GM21447 (cell line): ENCODE data around the gene DSCAM.
"Not testable (repeated sequence)": the region's sequence is repeated elsewhere in the genome, so short reads cannot be mapped to it uniquely, and the experiment has no call there.

ENCODE experiments used
- ATAC-seq: cut with Tn5 transposase; IDR thresholded peaks from one replicate; pipeline ENCODE4 v1.9.1; 2021; ENCODE audit not compliant: unreplicated experiment

The DSCAM gene

GRCh38 chr21:40472013-40472412 is 374.9 kb downstream of the DSCAM start:
- ATAC-seq: no peak

GRCh38 chr21:40471103-40471502 is 375.9 kb downstream of the DSCAM start:
- no peak for ATAC-seq

- no peak for ATAC-seq
These were observed 380.0 kb downstream of the DSCAM start for GRCh38 chr21:40466893-40467483.

GRCh38 chr21:40465382-40465781 is 381.6 kb downstream of the DSCAM start:
- no peak for ATAC-seq

GRCh38 chr21:40463176-40463575 is 383.8 kb downstream of the DSCAM start:
- ATAC-seq: no peak

- ATAC-seq: no peak
These were observed 385.9 kb downstream of the DSCAM start for GRCh38 chr21:40461008-40461407.

- ATAC-seq: no peak
These were observed 389.2 kb downstream of the DSCAM start for GRCh38 chr21:40457741-40458140.

GRCh38 chr21:40454057-40454456 is 392.9 kb downstream of the DSCAM start:
- no peak for ATAC-seq

GRCh38 chr21:40453183-40453582 is 393.8 kb downstream of the DSCAM start:
- no peak for ATAC-seq

- ATAC-seq: no peak
These were observed 394.4 kb downstream of the DSCAM start for GRCh38 chr21:40452548-40452947.

- no peak for ATAC-seq
These were observed 399.9 kb downstream of the DSCAM start for GRCh38 chr21:40447016-40447415.

- ATAC-seq: no peak
These were observed 401.5 kb downstream of the DSCAM start for GRCh38 chr21:40445349-40445921.

GRCh38 chr21:40439581-40439980 is 407.4 kb downstream of the DSCAM start:
- ATAC-seq: not testable (repeated sequence)

- no peak for ATAC-seq
These were observed 408.3 kb downstream of the DSCAM start for GRCh38 chr21:40438616-40439015.

- ATAC-seq: no peak
These were observed 410.7 kb downstream of the DSCAM start for GRCh38 chr21:40436261-40436660.

GRCh38 chr21:40433538-40433937 is 413.4 kb downstream of the DSCAM start:
- no peak for ATAC-seq

- no peak for ATAC-seq
These were observed 421.0 kb downstream of the DSCAM start for GRCh38 chr21:40425981-40426380.

- ATAC-seq: no peak
These were observed 423.9 kb downstream of the DSCAM start for GRCh38 chr21:40422896-40423635.

- ATAC-seq: no peak
These were observed 425.8 kb downstream of the DSCAM start for GRCh38 chr21:40421121-40421520.

GRCh38 chr21:40416572-40416971 is 430.4 kb downstream of the DSCAM start:
- ATAC-seq: no peak

GRCh38 chr21:40408561-40408960 is 438.4 kb downstream of the DSCAM start:
- ATAC-seq: no peak

GRCh38 chr21:40404396-40404800 is 442.6 kb downstream of the DSCAM start:
- no peak for ATAC-seq
